Esophagus muscularis mucosa (tissue), 4 donors: ENCODE measurements around the gene COLEC12. TPM values are rescaled to one million over a fixed set of nuclear protein-coding genes. Genes with fewer than 3 reads are reported as not detected.

ENCODE experiments used
- DNase-seq: peaks from one replicate; pipeline ENCODE4 v3.0.0-alpha.2; 2017; ENCODE audit errors: extremely low spot score
- H3K27ac ChIP-seq, 4 donors: fragments of 200-600 bp; sonication (generic); replicated peaks in 1 of 4; 1 replicate in 3 of 4; 2 replicates in 1 of 4; pipeline ENCODE4 v1.5.1; 2016 to 2019; ENCODE audit warnings: mild to moderate bottlenecking in 1 of 4
- H3K27me3 ChIP-seq, 4 donors: fragments of 200-600 bp; sonication (generic); one replicate each; pipeline versions ENCODE4 v1.5.1 to v1.6.0; 2016 to 2019
- H3K36me3 ChIP-seq, 4 donors: fragments of 200-600 bp; sonication (generic); one replicate each; pipeline ENCODE4 v1.5.1; 2016 to 2019
- H3K4me1 ChIP-seq, 4 donors: fragments of 200-600 bp; sonication (generic); one replicate each; pipeline ENCODE4 v1.5.1; 2016 to 2019
- H3K4me3 ChIP-seq, 4 donors: fragments of 200-600 bp; sonication (generic); 1 replicate in 2 of 4; 2 replicates in 2 of 4; pipeline ENCODE4 v1.5.1; 2016 to 2019; ENCODE audit warnings: mild to moderate bottlenecking in 4 of 4, moderate library complexity in 1 of 4
- H3K9me3 ChIP-seq, 4 donors: fragments of 200-600 bp; sonication (generic); 1 replicate in 3 of 4; 2 replicates in 1 of 4; pipeline ENCODE4 v1.5.1; 2016 to 2019
- CTCF ChIP-seq, 3 experiments: fragments of 200-600 bp in 2 of 3; fragments of 450-650 bp in 1 of 3; sonication (generic) in 2 of 3; IDR thresholded peaks; one replicate each; pipeline ENCODE4 v1.5.1; 2017 to 2019; ENCODE audit warnings: antibody characterized with exemption in 3 of 3, mild to moderate bottlenecking in 2 of 3, moderate library complexity in 1 of 3
- EP300 ChIP-seq: sonication (generic); formaldehyde crosslinking; IDR thresholded peaks from one replicate; pipeline ENCODE4 v1.6.1; 2017; ENCODE audit warnings: antibody characterized with exemption
- POLR2A ChIP-seq: fragments of 450-650 bp; IDR thresholded peaks from one replicate; pipeline ENCODE4 v1.6.1; 2017; ENCODE audit warnings: antibody characterized with exemption, moderate library complexity, mild to moderate bottlenecking, low read depth
- POLR2AphosphoS5 ChIP-seq, 2 donors: sonication (generic); formaldehyde crosslinking; IDR thresholded peaks; one replicate each; pipeline ENCODE4 v1.6.1; 2017; ENCODE audit warnings: antibody characterized with exemption in 2 of 2
- WGBS: methylation state at CpG from one replicate; pipeline ENCODE4 v1.1.5; 2018; 5-methylcytosine and 5-hydroxymethylcytosine counted together
- intact Hi-C: fragments of 100-400 bp; cut with DNase I; formaldehyde crosslinking; loops from one replicate; pipeline ENCODE4 v1.15.1; 2023
- total RNA-seq, 4 donors: library from RNA; depleted of rRNA; stranded (reverse); fragments of >200 nt; gene quantifications; one replicate each; pipeline versions ENCODE4 v1.1.0 to v1.2.1, GENCODE V29; 2016

The COLEC12 gene
- total RNA-seq, 4 donors from 2014 or later = 17.9 to 36.4 (median 23.5) TPM

DNA sequence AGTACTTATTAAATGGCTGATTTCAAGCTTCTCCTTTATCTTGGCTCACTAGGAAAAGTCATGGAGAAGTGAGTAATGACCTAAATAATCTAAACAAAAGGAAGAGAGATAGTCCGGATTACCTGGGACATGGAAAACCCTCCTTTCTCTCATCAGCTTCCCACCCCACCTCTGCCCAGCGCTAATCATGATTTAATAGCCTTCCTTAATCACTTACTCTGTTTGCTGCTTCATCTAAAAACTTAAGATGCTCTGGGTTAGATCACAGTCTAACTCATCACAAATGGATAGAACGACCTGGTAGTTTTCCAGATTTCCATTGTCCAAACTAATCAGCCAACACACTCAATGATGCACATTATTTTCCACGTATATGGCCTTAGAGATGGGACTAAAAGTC, 144.8 kb downstream of the COLEC12 start:
- H3K9me3 ChIP-seq = no peaks in the 10 kb centered on the region
- H3K27ac ChIP-seq = peak overlapping the region; percentile 16 to 74 (median 71)
- no peak for TF ChIP-seq CTCF (IDR thresholded peaks at IDR 0.05)
- no peak for TF ChIP-seq POLR2AphosphoS5 (IDR thresholded peaks at IDR 0.05)
- no peak for TF ChIP-seq POLR2A
- no peak for TF ChIP-seq EP300
- H3K36me3 ChIP-seq = no peaks in the 10 kb centered on the region
- intact Hi-C loops = no loop called here
- WGBS = 45% methylated on average over 4 of the region's 4 CpGs
- no peak overlapping the region for H3K4me3 ChIP-seq
- DNase-seq = no peak
- H3K27me3 ChIP-seq = no peaks in the 10 kb centered on the region
- peaks cover 0 to 57% (median 52%) of the 10 kb centered on the region in 4 donors for H3K4me1 ChIP-seq

GRCh38 chr18:354471-354870, 146.0 kb downstream of the COLEC12 start:
- Histone ChIP-seq H3K27me3 (no peaks in the 10 kb centered on the region), H3K4me1 (peaks cover 0 to 57% (median 52%) of the 10 kb centered on the region in 4 donors), H3K36me3 (no peaks in the 10 kb centered on the region), H3K4me3 (no peak overlapping the region), H3K9me3 (no peaks in the 10 kb centered on the region), H3K27ac (peak overlapping the region in 2 of 4 donors; percentile 70 to 74)
- intact Hi-C loops = no loop called here
- TF ChIP-seq POLR2AphosphoS5 (IDR thresholded peaks at IDR 0.05) (no peak), POLR2A (no peak), EP300 (no peak), CTCF (IDR thresholded peaks at IDR 0.05) (no peak)
- WGBS = 70% methylated on average over 3 of the region's 3 CpGs
- no peak for DNase-seq

- TF ChIP-seq CTCF (IDR thresholded peaks at IDR 0.05) (no peak), POLR2A (no peak), EP300 (no peak), POLR2AphosphoS5 (IDR thresholded peaks at IDR 0.05) (no peak)
- no peaks in the 10 kb centered on the region for H3K9me3 ChIP-seq
- no peaks in the 10 kb centered on the region for H3K27me3 ChIP-seq
- H3K4me1 ChIP-seq = peaks cover 0 to 57% (median 52%) of the 10 kb centered on the region in 4 donors
- H3K36me3 ChIP-seq = no peaks in the 10 kb centered on the region
- no peak overlapping the region for H3K4me3 ChIP-seq
- H3K27ac ChIP-seq = peak overlapping the region in 3 of 4 donors; percentile 13 to 74 (median 70)
- no peak for DNase-seq
- 80% methylated on average over 4 of the region's 4 CpGs for WGBS
- intact Hi-C loops = no loop called here
Observed at GRCh38 chr18:354003-354402, 146.5 kb downstream of the COLEC12 start.

DNA sequence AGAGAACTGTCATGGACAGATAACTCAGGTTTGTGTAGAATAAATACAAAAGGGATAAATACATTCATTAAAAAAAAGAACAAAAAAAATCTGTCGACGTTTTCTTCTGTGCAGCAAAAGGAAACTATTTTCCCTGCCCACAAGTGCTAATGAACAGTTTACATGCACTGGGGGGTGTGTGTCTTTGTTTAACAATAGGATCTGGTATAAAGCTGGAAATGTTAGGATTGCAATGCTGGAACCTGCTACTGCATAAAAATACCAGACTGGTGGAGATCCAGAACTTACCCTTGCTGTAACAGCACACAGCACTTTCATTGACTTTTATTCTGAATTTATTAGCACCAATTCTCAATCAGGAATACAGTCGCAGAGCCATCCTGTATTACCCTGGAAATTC, 148.1 kb downstream of the COLEC12 start:
- 56% methylated on average over 3 of the region's 3 CpGs for WGBS
- Histone ChIP-seq H3K4me3 (no peak overlapping the region), H3K36me3 (no peaks in the 10 kb centered on the region), H3K27ac (peak overlapping the region in 1 of 4 donors; percentile 24), H3K4me1 (peaks cover 0 to 49% (median 45%) of the 10 kb centered on the region in 4 donors), H3K9me3 (no peaks in the 10 kb centered on the region), H3K27me3 (no peaks in the 10 kb centered on the region)
- TF ChIP-seq POLR2AphosphoS5 (IDR thresholded peaks at IDR 0.05) (no peak), CTCF (IDR thresholded peaks at IDR 0.05) (no peak)
- intact Hi-C loops = no loop called here
- DNase-seq = no peak

DNA sequence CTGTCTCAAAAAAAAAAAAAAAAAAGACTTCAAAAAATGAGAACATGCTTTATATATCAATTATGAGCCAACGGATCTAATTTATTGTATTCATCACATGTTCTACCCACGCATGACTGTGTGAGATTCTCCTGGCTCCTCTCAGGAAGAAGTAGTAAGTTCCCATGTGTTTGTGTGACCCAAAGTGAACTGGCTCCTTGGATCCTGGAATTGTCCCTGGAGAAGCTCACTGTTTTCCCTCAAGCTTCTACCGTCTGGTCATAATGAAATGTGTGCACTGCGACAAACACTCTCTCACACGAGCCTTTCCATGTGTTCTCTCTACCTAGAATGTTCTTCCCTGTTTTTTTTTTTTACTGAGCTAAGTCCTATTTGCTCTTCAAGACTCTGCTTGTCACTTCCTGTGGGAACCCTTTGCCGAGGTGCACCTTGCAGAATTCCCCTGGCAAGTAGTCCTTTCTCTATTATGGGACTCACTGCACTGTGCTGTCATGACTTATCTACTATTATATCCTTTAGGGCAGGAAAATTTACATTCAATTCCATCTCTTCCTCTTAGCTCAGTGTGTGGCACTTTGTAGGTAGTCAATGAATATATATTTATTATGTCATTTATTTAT, 149.4 kb downstream of the COLEC12 start:
- WGBS = 68% methylated on average over 6 of the region's 6 CpGs

More for the DNA sequence above, 149.4 kb downstream of the COLEC12 start:
- H3K36me3 ChIP-seq = peaks cover 0 to 8% (median 2%) of the 10 kb centered on the region in 4 donors
- no peak overlapping the region for H3K4me3 ChIP-seq
- no peak overlapping the region for H3K27ac ChIP-seq
- intact Hi-C loops = no loop called here
- TF ChIP-seq POLR2AphosphoS5 (IDR thresholded peaks at IDR 0.05) (no peak), EP300 (no peak), CTCF (IDR thresholded peaks at IDR 0.05) (no peak), POLR2A (no peak)
- no peaks in the 10 kb centered on the region for H3K27me3 ChIP-seq
- peaks cover 0 to 35% (median 31%) of the 10 kb centered on the region in 4 donors for H3K4me1 ChIP-seq
- H3K9me3 ChIP-seq = no peaks in the 10 kb centered on the region
- no peak for DNase-seq
